Measurements from ENCODE around the gene UGT1A3.

Gene UGT1A3

GRCh38 chr2:233769260-233769659 lies 40.4 kb downstream of the UGT1A3 start:
- TF ChIP-seq TCF12 (IDR thresholded peaks at IDR 0.05; ENCODE audit: low read depth) (no peak), MAX (IDR thresholded peaks at IDR 0.05) (no peak), REST (IDR thresholded peaks at IDR 0.05; ENCODE audit: low read depth) (no peak), CEBPB (IDR thresholded peaks at IDR 0.05) (no peak), NFIC (IDR thresholded peaks at IDR 0.05) (no peak), YY1 (IDR thresholded peaks at IDR 0.05; ENCODE audit: low read depth) (no peak), ZBTB7A (IDR thresholded peaks at IDR 0.05; ENCODE audit: low read depth) (no peak), FOXM1 (IDR thresholded peaks at IDR 0.05; ENCODE audit: borderline replicate concordance, low read depth) (no peak), TEAD4 (IDR thresholded peaks at IDR 0.05) (no peak), EP300 (IDR thresholded peaks at IDR 0.05; ENCODE audit: borderline replicate concordance) (no peak), EGR1 (IDR thresholded peaks at IDR 0.05) (no peak), RAD21 (IDR thresholded peaks at IDR 0.05; ENCODE audit: low read depth) (no peak), TAF1 (IDR thresholded peaks at IDR 0.05; ENCODE audit: low read depth) (no peak), USF1 (IDR thresholded peaks at IDR 0.05) (no peak), CREB1 (IDR thresholded peaks at IDR 0.05; ENCODE audit: low read depth) (no peak)

GRCh38 chr2:233772153-233772552 lies 43.3 kb downstream of the UGT1A3 start:
- TF ChIP-seq RAD21 (IDR thresholded peaks at IDR 0.05; ENCODE audit: low read depth), result no peak
- no peak for TF ChIP-seq USF1 (IDR thresholded peaks at IDR 0.05)

GRCh38 chr2:233772583-233772982 lies 43.7 kb downstream of the UGT1A3 start:
- TF ChIP-seq USF1 (IDR thresholded peaks at IDR 0.05) (no peak), TCF12 (IDR thresholded peaks at IDR 0.05; ENCODE audit: low read depth) (no peak), EP300 (IDR thresholded peaks at IDR 0.05; ENCODE audit: borderline replicate concordance) (no peak), NFIC (IDR thresholded peaks at IDR 0.05) (no peak), TEAD4 (IDR thresholded peaks at IDR 0.05) (no peak), RAD21 (IDR thresholded peaks at IDR 0.05; ENCODE audit: low read depth) (no peak), MAX (IDR thresholded peaks at IDR 0.05) (no peak), ZBTB7A (IDR thresholded peaks at IDR 0.05; ENCODE audit: low read depth) (no peak), FOXM1 (IDR thresholded peaks at IDR 0.05; ENCODE audit: borderline replicate concordance, low read depth) (no peak), TAF1 (IDR thresholded peaks at IDR 0.05; ENCODE audit: low read depth) (no peak), REST (IDR thresholded peaks at IDR 0.05; ENCODE audit: low read depth) (no peak), YY1 (IDR thresholded peaks at IDR 0.05; ENCODE audit: low read depth) (no peak), EGR1 (IDR thresholded peaks at IDR 0.05) (no peak), CREB1 (IDR thresholded peaks at IDR 0.05; ENCODE audit: low read depth) (no peak)

GRCh38 chr2:233773854-233774253 lies 45.0 kb downstream of the UGT1A3 start:
- TF ChIP-seq EP300 (IDR thresholded peaks at IDR 0.05; ENCODE audit: borderline replicate concordance) (no peak), CEBPB (IDR thresholded peaks at IDR 0.05) (no peak), TCF12 (IDR thresholded peaks at IDR 0.05; ENCODE audit: low read depth) (no peak), NFIC (IDR thresholded peaks at IDR 0.05) (no peak)

GRCh38 chr2:233775414-233775813 lies 46.6 kb downstream of the UGT1A3 start:
- TF ChIP-seq RAD21 (IDR thresholded peaks at IDR 0.05; ENCODE audit: low read depth), result no peak
- TF ChIP-seq REST (IDR thresholded peaks at IDR 0.05; ENCODE audit: low read depth), result no peak
- no peak for TF ChIP-seq USF1 (IDR thresholded peaks at IDR 0.05)
- no peak for TF ChIP-seq TAF1 (IDR thresholded peaks at IDR 0.05; ENCODE audit: low read depth)
- TF ChIP-seq FOXM1 (IDR thresholded peaks at IDR 0.05; ENCODE audit: borderline replicate concordance, low read depth), result no peak
- TF ChIP-seq TCF12 (IDR thresholded peaks at IDR 0.05; ENCODE audit: low read depth), result no peak
- TF ChIP-seq CEBPB (IDR thresholded peaks at IDR 0.05), result no peak
- no peak for TF ChIP-seq CREB1 (IDR thresholded peaks at IDR 0.05; ENCODE audit: low read depth)
- TF ChIP-seq NFIC (IDR thresholded peaks at IDR 0.05), result no peak
- TF ChIP-seq ZBTB7A (IDR thresholded peaks at IDR 0.05; ENCODE audit: low read depth), result no peak
- no peak for TF ChIP-seq TEAD4 (IDR thresholded peaks at IDR 0.05)
- TF ChIP-seq EP300 (IDR thresholded peaks at IDR 0.05; ENCODE audit: borderline replicate concordance), result no peak
- TF ChIP-seq YY1 (IDR thresholded peaks at IDR 0.05; ENCODE audit: low read depth), result no peak
- no peak for TF ChIP-seq EGR1 (IDR thresholded peaks at IDR 0.05)
- no peak for TF ChIP-seq MAX (IDR thresholded peaks at IDR 0.05)
